H9 (cell line): ENCODE data around the gene SV2C. TPM values are rescaled to one million over a fixed set of nuclear protein-coding genes. Genes with fewer than 3 reads are reported as not detected.

Source experiments
- DNase-seq: peaks from one replicate; pipeline ENCODE4 v3.0.0-alpha.2; 2017
- H2AFZ ChIP-seq: one replicate; pipeline ENCODE4 v1.6.1; 2013; ENCODE audit warnings: mild to moderate bottlenecking, low read length, control low read depth, moderate library complexity
- H2AK5ac ChIP-seq: 2 replicates; pipeline ENCODE4 v1.6.1; 2013; ENCODE audit warnings: low read length, control low read depth, mixed read lengths; ENCODE audit not compliant: insufficient read length
- H2BK120ac ChIP-seq: one replicate; pipeline ENCODE4 v1.6.1; 2013; ENCODE audit warnings: low read depth, mild to moderate bottlenecking, low read length, control low read depth, inconsistent platforms; ENCODE audit not compliant: poor library complexity, severe bottlenecking
- H2BK12ac ChIP-seq: 2 replicates; pipeline ENCODE4 v1.6.1; 2013; ENCODE audit warnings: low read length, control low read depth, mixed read lengths, low read depth; ENCODE audit not compliant: insufficient read length
- H2BK15ac ChIP-seq: 2 replicates; pipeline ENCODE4 v1.6.1; 2013; ENCODE audit warnings: low read depth, low read length, control low read depth
- H2BK20ac ChIP-seq: one replicate; pipeline ENCODE4 v1.6.1; 2013; ENCODE audit warnings: low read depth, mild to moderate bottlenecking, low read length, control low read depth, inconsistent platforms; ENCODE audit not compliant: poor library complexity, severe bottlenecking
- H2BK5ac ChIP-seq: 2 replicates; pipeline ENCODE4 v1.6.1; 2013; ENCODE audit warnings: low read length, control low read depth, mixed read lengths; ENCODE audit not compliant: insufficient read length
- H3K14ac ChIP-seq: 2 replicates; pipeline ENCODE4 v1.6.1; 2013; ENCODE audit warnings: low read length, control low read depth; ENCODE audit not compliant: insufficient read depth
- H3K18ac ChIP-seq: 2 replicates; pipeline ENCODE4 v1.6.1; 2013; ENCODE audit warnings: low read depth, mild to moderate bottlenecking, mixed read lengths, low read length, control low read depth; ENCODE audit not compliant: insufficient read length
- H3K23ac ChIP-seq: 2 replicates; pipeline ENCODE4 v1.6.1; 2013; ENCODE audit warnings: low read length, control low read depth, mixed read lengths, low read depth; ENCODE audit not compliant: insufficient read length
- H3K23me2 ChIP-seq: 2 replicates; pipeline ENCODE4 v1.6.1; 2013; ENCODE audit warnings: low read depth, mild to moderate bottlenecking, mixed read lengths, low read length, control low read depth; ENCODE audit not compliant: insufficient read length, poor library complexity, severe bottlenecking
- H3K27ac ChIP-seq: 2 replicates; pipeline ENCODE4 v1.5.1; 2013; ENCODE audit warnings: low read length, control low read depth, mixed read lengths, low read depth; ENCODE audit not compliant: insufficient read length
- H3K27me3 ChIP-seq: 2 replicates; pipeline ENCODE4 v1.6.1; 2013; ENCODE audit warnings: low read length, control low read depth, inconsistent platforms; ENCODE audit not compliant: insufficient read depth
- H3K4ac ChIP-seq: 2 replicates; pipeline ENCODE4 v1.6.1; 2013; ENCODE audit warnings: low read depth, mild to moderate bottlenecking, control low read depth, inconsistent platforms, low read length, moderate library complexity
- H3K4me1 ChIP-seq: 2 replicates; pipeline ENCODE4 v1.6.1; 2013; ENCODE audit warnings: low read length, control low read depth, inconsistent platforms; ENCODE audit not compliant: insufficient read depth
- H3K4me2 ChIP-seq: 2 replicates; pipeline ENCODE4 v1.6.1; 2013; ENCODE audit warnings: low read length, control low read depth, mixed read lengths; ENCODE audit not compliant: insufficient read length, insufficient read depth
- H3K56ac ChIP-seq: 2 replicates; pipeline ENCODE4 v1.6.1; 2013; ENCODE audit warnings: low read depth, mild to moderate bottlenecking, mixed read lengths, low read length, control low read depth; ENCODE audit not compliant: insufficient read length
- H3K79me1 ChIP-seq: 2 replicates; pipeline ENCODE4 v1.6.1; 2013; ENCODE audit warnings: low read depth, mild to moderate bottlenecking, moderate library complexity, low read length, control low read depth, inconsistent platforms; ENCODE audit not compliant: insufficient read depth, poor library complexity, severe bottlenecking
- H3K79me2 ChIP-seq: 2 replicates; pipeline ENCODE4 v1.6.1; 2013; ENCODE audit warnings: low read length, control low read depth, inconsistent platforms; ENCODE audit not compliant: insufficient read depth
- H3K9ac ChIP-seq: 2 replicates; pipeline ENCODE4 v1.6.1; 2013; ENCODE audit warnings: low read length, control low read depth, mixed read lengths; ENCODE audit not compliant: insufficient read length; ENCODE audit errors: extremely low read depth
- H3K9me3 ChIP-seq: one replicate; pipeline ENCODE4 v1.6.1; 2013; ENCODE audit warnings: low read depth, low read length, inconsistent platforms; ENCODE audit not compliant: control insufficient read depth
- H3T11ph ChIP-seq: one replicate; pipeline ENCODE4 v1.6.1; 2013; ENCODE audit warnings: mild to moderate bottlenecking, low read length, control low read depth, inconsistent platforms
- H4K20me1 ChIP-seq: one replicate; pipeline ENCODE4 v1.6.1; 2013; ENCODE audit not compliant: control insufficient read depth, insufficient read length, insufficient read depth
- H4K5ac ChIP-seq: 2 replicates; pipeline ENCODE4 v1.6.1; 2013; ENCODE audit warnings: low read depth, mild to moderate bottlenecking, mixed read lengths, low read length, control low read depth; ENCODE audit not compliant: insufficient read length
- H4K8ac ChIP-seq: replicated peaks from 2 replicates; pipeline ENCODE4 v1.6.1; 2013; ENCODE audit warnings: low read length, control low read depth, mixed read lengths, low read depth; ENCODE audit not compliant: insufficient read length
- H4K91ac ChIP-seq: 2 replicates; pipeline ENCODE4 v1.6.1; 2013; ENCODE audit warnings: low read depth, mild to moderate bottlenecking, moderate library complexity, mixed read lengths, low read length, control low read depth; ENCODE audit not compliant: insufficient read length
- H3K27ac Mint-ChIP-seq, 3 experiments: 2 replicates in 2 of 3; 3 replicates in 1 of 3; pipeline ENCODE4 v1.8.0; 2020 to 2021; ENCODE audit warnings: mixed read lengths in 3 of 3, mild to moderate bottlenecking in 1 of 3, moderate library complexity in 1 of 3
- H3K27me3 Mint-ChIP-seq: 2 replicates; pipeline ENCODE4 v1.8.0; 2021; ENCODE audit warnings: low read depth, mild to moderate bottlenecking, moderate library complexity, mixed read lengths
- H3K36me3 Mint-ChIP-seq, 3 experiments: 2 replicates in 2 of 3; 3 replicates in 1 of 3; pipeline ENCODE4 v1.8.0; 2020 to 2021; ENCODE audit warnings: low read depth in 3 of 3, mixed read lengths in 3 of 3; ENCODE audit not compliant: insufficient read depth in 1 of 3
- H3K4me1 Mint-ChIP-seq, 2 experiments: 2 replicates each; pipeline ENCODE4 v1.8.0; 2020; ENCODE audit warnings: mixed read lengths in 2 of 2
- H3K4me3 Mint-ChIP-seq, 2 experiments: 2 replicates in 1 of 2; 3 replicates in 1 of 2; pipeline ENCODE4 v1.8.0; 2020 to 2021; ENCODE audit warnings: mild to moderate bottlenecking in 2 of 2, mixed read lengths in 2 of 2, moderate library complexity in 1 of 2
- H3K9me3 Mint-ChIP-seq, 2 experiments: 2 replicates in 1 of 2; 3 replicates in 1 of 2; pipeline ENCODE4 v1.8.0; 2020; ENCODE audit warnings: mild to moderate bottlenecking in 2 of 2, mixed read lengths in 2 of 2, moderate library complexity in 1 of 2
- WGBS: extraction: QIAGEN DNeasy Blood & Tissue Kit; methylation state at CpG from one replicate; pipeline ENCODE4 v1.1.7; 2013; ENCODE audit warnings: missing lambda C conversion rate, low lambda C conversion rate, mixed read lengths; ENCODE audit not compliant: insufficient read length; ENCODE audit errors: extremely low coverage; 5-methylcytosine and 5-hydroxymethylcytosine counted together
- total RNA-seq: library from RNA; stranded (reverse); gene quantifications from 2 replicates; pipeline ENCODE4 v1.2.1, GENCODE V29; 2021
- TF ChIP-seq, protein P1 (sequence below): fragments of 200-600 bp; sonication (generic); conservative IDR thresholded peaks from 3 replicates; pipeline ENCODE4 v1.8.0; 2021; ENCODE audit warnings: antibody characterized with exemption, mild to moderate bottlenecking

SV2C gene
- total RNA-seq, 1 experiment from 2014 or later = 0.09 TPM

DNA sequence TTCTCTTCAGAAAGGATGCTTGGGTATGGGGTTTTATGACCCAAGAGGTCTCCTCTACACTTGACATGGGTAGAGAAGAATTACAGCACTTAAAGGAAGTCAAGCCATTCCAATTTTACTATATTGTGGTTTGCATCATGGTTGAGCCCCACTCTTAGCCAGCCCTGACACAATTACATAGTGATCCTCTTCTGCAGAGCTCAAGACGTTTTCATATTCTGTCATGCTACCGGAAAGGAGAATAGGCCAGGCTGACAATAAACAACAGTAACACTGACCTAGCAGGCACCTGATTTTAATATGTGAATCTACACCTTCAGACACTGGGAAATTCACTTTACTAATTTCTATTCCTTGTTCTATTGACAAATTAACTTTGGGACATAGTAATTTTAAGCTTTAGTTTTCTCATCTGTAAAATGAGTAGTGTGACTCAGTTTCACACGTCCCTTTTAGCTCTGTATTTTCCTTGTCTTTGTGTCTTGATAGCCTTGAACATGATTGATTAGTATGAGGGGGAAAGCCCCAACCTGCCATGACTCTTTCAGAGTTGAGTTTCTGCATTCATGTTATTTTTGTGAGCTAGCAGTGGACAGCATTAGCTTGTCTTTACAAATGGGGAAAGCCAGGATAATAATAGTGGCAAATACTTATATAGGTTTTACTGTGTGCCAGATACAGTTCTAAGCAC, 83.8 kb downstream of the SV2C start:
- H4K5ac ChIP-seq = no peak overlapping the region
- no peaks in the 10 kb centered on the region for H3K79me2 ChIP-seq
- no peaks in the 10 kb centered on the region; a peak in 1 of 7 replicates for H3K36me3 Mint-ChIP-seq
- H4K91ac ChIP-seq = no peak overlapping the region
- H3K4ac ChIP-seq = no peak overlapping the region
- no peaks in the 10 kb centered on the region for H3K9me3 ChIP-seq
- no peaks in the 10 kb centered on the region for H3K4me1 ChIP-seq
- H3K23ac ChIP-seq = no peak overlapping the region
- H3K27ac ChIP-seq = no peak overlapping the region
- TF ChIP-seq, protein P1, sequence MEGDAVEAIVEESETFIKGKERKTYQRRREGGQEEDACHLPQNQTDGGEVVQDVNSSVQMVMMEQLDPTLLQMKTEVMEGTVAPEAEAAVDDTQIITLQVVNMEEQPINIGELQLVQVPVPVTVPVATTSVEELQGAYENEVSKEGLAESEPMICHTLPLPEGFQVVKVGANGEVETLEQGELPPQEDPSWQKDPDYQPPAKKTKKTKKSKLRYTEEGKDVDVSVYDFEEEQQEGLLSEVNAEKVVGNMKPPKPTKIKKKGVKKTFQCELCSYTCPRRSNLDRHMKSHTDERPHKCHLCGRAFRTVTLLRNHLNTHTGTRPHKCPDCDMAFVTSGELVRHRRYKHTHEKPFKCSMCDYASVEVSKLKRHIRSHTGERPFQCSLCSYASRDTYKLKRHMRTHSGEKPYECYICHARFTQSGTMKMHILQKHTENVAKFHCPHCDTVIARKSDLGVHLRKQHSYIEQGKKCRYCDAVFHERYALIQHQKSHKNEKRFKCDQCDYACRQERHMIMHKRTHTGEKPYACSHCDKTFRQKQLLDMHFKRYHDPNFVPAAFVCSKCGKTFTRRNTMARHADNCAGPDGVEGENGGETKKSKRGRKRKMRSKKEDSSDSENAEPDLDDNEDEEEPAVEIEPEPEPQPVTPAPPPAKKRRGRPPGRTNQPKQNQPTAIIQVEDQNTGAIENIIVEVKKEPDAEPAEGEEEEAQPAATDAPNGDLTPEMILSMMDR = no peak
- no peak overlapping the region for H2BK120ac ChIP-seq
- no peak overlapping the region for H3K4me3 Mint-ChIP-seq
- H3K23me2 ChIP-seq = no peaks in the 10 kb centered on the region
- no peak overlapping the region for H3K14ac ChIP-seq
- no peak overlapping the region for H2BK12ac ChIP-seq
- no peak overlapping the region for H3K4me2 ChIP-seq
- H4K20me1 ChIP-seq = no peaks in the 10 kb centered on the region
- no peak overlapping the region for H3K27ac Mint-ChIP-seq
- no peak overlapping the region for H4K8ac ChIP-seq
- no peak overlapping the region for H2AFZ ChIP-seq
- H2BK15ac ChIP-seq = no peak overlapping the region
- no peak overlapping the region for H3T11ph ChIP-seq
- no CpG with 5 or more reads among the region's 3 CpGs for WGBS
- no peak overlapping the region for H2AK5ac ChIP-seq
- H2BK5ac ChIP-seq = no peak overlapping the region
- no peak overlapping the region for H3K56ac ChIP-seq
- H3K79me1 ChIP-seq = no peaks in the 10 kb centered on the region
- 0 out of 4 replicates have a peak, but pooled peaks cover 0 to 3% of the 10 kb centered on the region in 2 experiments for H3K4me1 Mint-ChIP-seq
- no peaks in the 10 kb centered on the region for H3K27me3 ChIP-seq
- no peak for DNase-seq
- H3K18ac ChIP-seq = no peak overlapping the region
- H3K9me3 Mint-ChIP-seq = peaks cover 3 to 6% of the 10 kb centered on the region in 2 experiments; a peak in 3 of 5 replicates
- H3K27me3 Mint-ChIP-seq = no peaks in the 10 kb centered on the region
- no peak overlapping the region for H3K9ac ChIP-seq
- no peak overlapping the region for H2BK20ac ChIP-seq
